Measurements from ENCODE around the gene CYBRD1.
"Not testable (repeated sequence)": the region's sequence is repeated elsewhere in the genome, so short reads cannot be mapped to it uniquely, and the experiment has no call there.

Gene CYBRD1, protein sequence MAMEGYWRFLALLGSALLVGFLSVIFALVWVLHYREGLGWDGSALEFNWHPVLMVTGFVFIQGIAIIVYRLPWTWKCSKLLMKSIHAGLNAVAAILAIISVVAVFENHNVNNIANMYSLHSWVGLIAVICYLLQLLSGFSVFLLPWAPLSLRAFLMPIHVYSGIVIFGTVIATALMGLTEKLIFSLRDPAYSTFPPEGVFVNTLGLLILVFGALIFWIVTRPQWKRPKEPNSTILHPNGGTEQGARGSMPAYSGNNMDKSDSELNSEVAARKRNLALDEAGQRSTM
- 0 to 0.42 (median 0.05) reads per million in 3 experiments for total RNA-seq

DNA sequence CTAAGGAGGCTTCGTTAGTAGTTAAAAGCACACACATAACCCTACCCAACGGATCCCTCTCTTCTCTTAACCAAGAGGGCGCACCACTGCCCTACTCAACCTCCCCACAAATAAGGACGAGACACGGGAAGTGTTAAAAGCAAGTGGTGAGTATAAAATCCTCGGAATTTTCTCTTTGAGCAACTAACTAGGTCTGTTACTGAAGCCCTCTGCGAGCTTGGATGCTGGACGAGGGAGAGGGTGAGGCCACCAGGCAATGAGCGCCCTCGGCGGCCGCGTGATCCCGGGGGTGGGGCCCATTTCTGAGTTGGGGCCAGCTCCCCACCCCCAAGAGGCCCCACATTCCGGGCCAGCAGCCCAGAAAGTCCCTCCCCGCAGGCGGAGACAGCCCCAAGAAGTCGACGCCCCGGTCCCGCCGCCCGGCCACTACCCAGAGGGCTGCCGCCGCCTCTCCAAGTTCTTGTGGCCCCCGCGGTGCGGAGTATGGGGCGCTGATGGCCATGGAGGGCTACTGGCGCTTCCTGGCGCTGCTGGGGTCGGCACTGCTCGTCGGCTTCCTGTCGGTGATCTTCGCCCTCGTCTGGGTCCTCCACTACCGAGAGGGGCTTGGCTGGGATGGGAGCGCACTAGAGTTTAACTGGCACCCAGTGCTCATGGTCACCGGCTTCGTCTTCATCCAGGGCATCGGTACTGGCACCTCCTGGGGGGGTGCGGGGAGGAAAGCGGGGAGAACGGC is at the start of gene CYBRD1:
TSS of gene CYBRD1 (plus strand) at position 423 of the 736 bp plus-strand sequence. CDS start at position 495, 72 bp downstream.
- no peak for DNase-seq

DNA sequence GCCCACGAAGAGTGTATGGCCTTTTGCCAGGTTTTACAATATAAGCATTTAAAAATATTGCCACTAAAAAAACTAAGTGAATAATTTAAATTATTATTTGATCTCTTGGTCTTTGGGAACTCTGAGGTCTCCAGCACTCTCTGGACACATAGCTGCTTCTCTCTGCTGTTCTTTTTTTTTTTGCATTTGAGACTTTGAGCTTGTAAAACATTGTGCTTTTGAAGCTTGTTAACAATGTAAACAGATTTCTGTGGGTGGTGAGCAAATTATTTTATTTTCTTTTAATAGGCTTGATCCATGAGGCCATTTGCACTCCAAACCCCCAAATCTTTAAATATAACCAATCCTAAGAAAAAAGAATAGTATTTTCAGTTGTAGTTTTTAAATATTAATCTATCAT is 46.3 kb upstream of the CYBRD1 start:
- DNase-seq, result no peak

DNA sequence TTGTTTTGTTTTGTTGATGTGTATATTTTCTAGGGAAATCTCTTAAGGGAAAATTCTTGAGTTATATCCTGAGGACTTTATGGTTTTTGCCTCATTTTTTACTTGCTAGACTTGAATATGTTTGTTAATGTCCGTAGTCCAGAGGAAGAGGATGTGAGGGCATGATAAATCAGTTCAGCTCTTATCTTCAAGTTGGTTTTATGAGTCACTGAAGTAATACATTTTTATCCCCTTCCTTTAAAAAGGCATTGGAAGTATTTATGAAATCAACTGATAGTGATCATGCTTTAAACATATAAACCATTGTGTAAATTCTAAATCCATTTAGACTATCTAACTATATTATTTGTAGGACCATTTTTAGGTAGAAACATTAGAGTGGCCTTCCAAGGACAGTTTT is 43.9 kb upstream of the CYBRD1 start:
- no peak for DNase-seq

DNA sequence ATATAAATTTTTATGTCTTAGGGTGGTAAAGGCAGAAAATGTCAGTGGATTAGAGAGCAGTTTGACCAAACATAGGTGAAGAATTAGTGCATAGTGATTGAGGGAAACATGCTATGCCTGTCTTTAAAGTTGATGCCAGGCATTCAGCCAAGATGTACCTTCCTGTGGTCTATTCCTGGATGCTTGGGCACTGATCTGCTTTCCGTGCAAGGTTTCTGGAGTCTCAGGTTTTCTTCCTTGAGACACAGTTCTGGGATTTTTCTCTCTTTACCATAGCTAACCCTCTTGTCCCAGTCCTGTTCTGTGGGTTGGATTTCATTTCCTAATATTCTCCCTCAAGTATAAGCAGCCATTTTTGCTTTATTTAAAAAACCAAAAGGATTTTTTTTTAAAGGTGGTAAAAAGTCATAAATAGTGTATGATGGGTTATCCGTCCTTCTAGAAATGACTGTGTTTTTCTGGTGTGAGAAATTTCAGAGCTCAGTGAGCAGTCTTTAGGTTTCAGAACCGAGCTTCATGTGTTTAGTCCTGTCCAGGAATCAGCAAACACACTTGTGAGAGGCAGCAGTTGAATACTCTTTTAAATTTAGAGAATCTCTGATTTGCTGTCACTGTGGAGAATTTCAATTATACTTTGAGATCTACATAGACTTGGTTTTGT is 43.0 kb upstream of the CYBRD1 start:
- no peak for DNase-seq

DNA sequence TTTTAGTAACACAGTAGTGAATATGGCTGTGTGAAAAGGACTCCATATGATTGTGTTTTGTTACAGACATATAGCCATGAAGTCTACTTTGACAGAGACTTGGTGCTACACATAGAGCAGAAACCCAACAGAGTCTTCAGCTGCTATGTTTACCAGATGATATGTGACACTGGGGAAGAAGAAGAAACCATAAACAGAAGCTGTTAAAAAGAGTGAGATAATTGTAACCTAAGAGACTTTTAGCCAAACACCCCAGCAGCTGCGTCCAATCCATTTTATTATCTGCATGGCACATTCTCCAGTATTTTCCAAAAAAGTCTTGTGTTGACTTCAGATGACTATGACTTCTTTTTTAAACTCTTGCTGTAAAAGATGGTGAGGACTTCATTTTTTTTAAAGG is 41.4 kb upstream of the CYBRD1 start:
- no peak for DNase-seq

DNA sequence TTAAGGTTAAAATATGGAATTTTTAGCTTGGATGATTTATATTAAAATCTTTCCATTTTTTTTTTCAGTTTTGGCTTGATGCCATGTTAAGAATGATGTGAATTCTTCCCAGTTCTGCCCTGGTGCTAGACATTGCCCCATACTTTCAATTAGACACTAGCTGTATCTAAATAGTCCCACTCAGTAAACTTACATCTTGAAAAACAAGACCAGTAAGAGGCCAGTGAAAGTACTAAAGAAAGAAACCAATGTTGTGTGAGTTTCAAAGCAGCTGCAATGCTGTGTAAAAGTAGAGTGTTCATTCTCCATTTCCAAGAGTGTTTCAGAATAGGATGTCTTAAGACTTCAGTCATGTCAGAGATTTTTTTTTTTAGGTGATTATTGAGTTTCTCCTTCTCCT is 40.0 kb upstream of the CYBRD1 start:
- no peak for DNase-seq

DNA sequence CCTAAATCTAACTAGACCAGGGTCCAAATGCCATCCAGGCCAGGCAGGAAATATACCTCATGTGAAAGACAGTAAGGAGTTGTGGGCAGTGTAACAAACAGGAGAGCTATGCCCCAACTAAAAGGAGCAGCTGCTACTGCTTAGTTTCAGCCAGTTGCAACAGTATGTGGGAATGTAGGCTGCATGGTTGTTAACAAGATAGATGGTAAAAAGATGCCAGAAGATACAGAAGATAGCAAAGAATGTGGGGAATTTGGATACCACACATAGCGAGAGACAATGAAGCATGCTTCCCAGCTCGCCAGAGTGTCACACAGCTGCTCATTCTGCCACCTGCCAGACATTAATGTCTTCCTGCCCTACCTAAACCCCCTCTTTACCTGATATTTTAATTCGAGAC is 39.4 kb upstream of the CYBRD1 start:
- no peak for DNase-seq

DNA sequence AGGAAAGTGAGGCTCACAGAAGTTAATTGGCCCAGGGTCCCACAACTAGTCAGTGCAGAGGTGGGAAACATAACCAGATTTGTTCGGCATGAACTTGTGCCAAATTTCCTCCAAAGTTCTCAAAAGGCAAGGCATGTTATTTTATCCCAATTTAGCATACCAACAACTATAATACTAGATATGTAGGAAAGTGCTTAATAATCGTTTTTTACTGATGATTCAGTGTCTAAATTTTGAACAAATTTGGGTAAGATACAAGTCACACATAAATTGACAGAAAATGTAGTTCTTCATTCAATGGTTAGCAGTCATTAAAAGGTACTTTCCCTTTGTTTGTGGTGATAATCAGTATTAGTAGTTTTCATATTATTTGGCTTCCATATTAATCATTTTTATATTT is 38.5 kb upstream of the CYBRD1 start:
- no peak for DNase-seq

DNA sequence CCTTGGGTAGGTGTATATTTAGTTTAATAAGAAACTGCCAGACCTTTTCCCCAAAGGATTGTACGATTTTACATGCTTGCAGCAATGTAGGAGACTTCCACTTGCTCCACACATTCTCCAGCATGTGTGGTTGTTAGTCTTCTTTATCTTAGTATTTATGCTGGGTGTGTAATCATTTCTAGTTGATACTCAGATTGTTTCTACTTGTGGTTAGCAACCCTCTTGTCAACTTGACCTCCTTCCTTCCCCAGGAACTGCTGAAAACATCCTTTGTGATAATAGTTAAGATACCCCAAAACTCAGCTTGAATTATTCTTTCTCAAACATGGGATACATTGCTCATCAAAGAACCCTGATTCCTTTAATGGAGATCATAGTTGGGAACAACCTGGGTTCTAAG is 37.2 kb upstream of the CYBRD1 start:
- no peak for DNase-seq

DNA sequence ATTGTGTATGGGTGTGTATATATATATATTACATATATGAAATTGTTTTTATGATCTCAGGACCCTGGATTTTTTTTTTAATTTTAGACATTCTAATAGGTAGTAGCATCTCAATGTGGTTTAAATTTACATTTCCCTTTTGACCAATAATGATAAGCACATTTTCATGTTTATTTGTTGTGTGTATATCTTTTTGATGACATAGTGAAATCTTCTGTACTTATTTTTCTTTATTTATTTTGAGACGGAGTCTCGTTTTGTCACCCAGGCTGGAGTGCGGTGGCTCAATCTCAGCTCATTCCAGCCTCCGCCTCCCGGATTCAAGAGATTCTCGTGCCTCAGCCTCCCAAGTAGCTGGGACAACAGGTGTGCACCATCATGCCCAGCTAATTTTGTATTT is 35.1 kb upstream of the CYBRD1 start:
- DNase-seq, result no peak

DNA sequence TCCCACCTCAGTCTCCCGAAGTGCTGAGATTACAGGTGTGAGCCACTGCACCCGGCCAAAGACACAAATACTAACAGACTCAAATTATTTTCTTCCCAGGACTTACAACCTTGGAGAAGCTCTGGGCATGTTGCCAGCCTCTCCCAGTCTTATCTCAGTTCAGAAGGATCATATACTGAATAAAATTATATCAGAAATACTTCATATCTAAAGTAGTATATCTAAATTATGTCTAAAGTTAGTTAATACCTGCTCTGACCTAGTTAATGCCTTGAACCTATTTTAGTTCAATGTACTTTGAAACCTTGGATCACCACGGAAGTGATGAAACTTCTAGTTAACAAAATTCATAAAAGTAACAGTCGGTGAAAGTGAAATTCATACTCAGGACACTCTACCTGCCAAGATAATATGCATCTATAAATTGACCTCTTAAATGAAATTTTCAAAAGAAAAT is 34.4 kb upstream of the CYBRD1 start:
- DNase-seq, result no peak

DNA sequence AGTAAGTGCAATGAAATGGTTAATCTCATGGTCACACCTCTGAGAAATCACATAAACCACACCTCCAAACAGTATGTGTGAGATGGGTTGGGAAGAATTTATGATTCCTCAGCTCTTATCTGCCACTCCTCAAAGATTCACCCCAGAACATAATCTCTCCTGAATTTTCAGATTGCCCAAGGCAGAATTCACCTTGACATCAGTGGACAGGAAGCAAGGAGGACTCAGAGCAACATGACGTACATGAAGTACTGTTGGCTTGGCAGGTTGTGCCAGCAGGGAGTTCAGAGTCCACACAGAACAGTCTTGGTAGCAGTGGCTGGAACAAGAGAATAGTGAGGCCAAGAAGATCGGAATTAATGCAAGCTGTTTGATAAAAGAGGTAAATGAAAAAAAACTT is 31.7 kb upstream of the CYBRD1 start:
- DNase-seq, result no peak

DNA sequence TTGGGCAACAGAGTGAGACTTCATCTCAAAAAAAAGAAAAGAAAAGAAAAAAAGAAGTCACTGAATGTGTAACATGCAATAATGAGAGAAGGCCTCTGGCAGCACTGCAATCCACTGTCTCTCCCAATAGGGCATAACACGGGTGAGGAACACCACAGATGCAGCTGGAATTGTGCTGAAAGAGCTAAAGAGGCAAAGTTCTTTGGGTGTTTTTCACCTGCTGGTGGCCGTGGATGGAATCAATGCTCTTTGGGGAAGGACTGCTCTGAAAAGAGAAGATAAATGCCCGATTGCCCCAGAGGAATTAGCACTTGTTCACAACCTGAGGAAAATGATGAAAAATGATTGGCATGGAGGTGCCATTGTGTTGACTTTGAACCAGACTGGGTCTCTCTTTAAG is 31.0 kb upstream of the CYBRD1 start:
- no peak for DNase-seq

DNA sequence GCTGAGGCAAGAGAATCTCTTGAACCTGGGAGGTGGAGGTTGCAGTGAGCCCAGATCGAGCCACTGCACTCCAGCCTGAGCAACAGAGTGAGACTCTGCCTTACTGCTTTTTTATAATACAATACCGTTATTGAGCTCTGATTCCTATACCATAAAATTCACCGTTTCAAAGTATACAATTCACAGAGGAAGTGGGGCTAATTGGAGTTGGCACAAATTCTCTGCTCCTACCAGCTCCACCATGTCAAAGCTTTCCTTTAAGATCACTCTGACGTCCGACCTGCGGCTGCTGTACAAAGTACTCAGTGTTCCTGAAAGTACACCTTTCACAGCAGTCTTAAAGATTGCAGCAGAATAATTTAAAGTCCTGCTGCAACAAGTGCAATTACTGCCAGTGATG is 29.6 kb upstream of the CYBRD1 start:
- DNase-seq, result no peak

DNA sequence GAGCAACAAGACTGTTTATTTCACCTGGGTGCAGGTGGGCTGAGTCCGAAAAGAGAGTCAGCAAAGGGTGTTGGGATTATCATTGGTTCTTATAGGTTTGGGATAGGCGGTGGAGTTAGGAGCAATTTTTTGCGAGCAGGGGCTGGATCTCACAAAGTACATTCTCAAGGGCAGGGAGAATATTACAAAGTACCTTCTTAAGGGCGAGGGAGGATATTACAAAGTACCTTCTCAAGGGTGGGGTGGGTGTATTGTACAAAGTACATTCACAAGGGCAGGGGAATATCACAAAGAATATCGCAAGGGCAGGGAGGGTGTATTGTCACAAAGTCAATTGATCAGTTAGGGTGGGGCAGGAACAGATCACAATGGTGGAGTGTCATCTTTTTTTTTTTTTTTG is 24.6 kb upstream of the CYBRD1 start:
- DNase-seq, result not testable (repeated sequence)

DNA sequence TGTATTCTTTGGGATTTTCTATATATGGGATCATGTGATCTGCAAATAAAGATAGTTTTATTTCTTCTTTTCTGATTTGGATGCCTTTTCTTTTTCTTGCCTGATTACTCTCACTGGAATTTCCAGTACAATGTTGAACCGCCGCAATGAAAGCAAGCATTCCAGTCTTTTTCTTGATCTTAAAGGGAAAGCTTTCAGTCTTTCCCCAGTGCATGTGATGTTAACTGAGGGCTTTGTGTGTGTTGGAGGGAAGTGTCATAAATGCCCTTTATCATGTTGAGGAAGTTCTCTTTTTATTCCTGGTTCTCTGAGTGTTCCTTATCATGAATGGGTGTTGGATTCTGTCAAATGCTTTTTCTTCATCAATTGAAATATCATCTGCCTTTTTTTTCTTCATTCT is 16.9 kb upstream of the CYBRD1 start:
- no peak for DNase-seq

DNA sequence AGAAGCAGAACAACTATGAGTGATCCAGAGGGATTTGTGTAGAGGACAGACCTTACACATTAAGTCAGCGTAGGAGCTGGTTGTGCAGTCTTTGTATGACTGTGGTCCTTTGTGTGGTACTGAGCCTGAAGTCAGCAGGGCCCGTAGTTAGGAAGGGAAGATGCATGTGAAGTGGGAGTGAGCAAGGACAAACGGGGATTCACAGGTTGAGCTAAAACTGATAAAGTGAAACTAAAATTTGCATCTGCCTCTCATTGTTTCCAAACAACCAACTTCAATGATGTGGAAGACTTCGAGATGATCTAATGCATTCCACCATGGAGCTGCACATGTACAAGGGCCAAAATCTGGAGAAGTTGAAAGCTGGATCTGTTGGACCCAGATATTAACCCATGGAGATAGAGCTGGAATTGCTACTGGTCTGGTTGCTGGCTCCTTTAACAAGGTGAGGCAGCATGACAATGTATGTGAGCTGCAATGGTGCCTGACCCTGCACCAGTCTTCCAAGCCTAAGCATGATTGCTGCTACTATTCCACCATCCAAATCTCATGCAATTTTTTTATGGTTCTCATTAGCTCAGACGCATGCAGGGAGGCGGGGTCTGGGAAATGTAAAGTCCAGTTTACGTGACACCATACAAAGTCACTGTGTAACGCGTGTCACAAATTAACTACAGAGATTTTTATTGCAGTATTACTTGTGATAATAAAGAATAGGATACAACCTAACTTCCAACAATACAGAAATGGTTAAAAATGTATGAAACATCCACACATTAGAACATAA is 12.1 kb upstream of the CYBRD1 start:
- DNase-seq, result no peak

DNA sequence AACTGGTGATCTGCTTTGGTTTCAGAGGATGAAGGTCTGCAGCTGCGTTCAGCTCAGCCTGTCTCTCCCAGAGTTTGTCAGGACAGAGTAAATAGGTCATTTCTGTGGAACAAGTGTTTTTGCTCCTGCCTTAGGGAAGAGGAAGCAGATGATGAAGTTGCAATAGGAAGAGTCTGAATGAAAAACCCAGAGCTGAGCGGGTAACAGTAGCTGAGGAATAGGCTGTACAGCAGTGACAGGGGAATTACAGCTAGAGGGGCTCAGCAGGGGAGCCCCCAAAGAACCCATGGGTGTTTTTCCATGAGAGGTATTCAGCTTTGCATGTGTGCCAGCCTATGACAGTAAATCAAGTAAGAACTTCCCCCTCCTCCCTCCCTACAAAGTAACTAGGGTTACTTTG is 10.3 kb upstream of the CYBRD1 start:
- DNase-seq, result no peak

DNA sequence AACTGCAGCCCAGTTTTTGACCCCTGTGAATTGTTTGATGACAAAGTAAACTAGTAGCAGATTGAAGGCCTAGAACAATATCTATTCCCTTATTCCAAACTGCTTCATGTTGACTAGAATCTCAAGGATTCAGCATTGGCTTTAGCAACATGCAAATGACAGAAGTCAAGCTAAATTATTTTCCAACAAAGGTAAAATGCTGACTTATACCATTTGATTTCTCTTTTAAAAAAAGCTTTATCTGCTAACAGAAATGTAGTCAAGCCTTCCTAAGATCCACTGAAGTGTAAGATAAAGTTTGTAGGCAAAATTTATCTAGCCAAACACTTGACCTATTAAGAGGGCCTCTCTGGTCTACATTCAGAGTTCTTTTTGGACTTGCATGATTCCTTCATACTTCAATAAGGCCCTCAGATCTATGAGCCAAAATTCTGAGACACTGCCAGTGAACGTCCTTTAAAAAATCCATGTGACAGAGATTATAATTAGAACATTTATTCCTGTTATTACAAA is 9.5 kb upstream of the CYBRD1 start:
- DNase-seq, result no peak

DNA sequence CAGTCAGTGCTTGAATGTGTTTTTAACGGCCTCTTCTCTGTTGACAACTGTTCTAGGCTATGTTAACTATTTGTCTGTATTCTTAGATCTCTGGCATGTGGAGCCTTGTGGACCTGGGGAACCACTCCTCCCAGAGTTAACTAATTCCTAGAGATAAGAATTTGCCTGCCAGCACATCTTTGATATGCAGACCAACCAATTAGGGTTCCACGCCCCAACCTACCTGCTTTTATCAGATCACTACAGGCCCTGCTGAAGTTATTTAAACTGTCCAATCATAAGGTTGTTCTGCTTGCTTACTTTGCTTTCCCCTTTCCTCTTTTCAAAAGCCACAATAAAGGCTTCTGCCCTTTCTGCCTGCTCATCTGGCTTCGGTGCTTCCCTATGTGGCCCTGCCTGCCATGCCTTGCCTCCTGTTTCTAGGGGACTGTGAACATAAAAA is 8.5 kb upstream of the CYBRD1 start:
- no peak for DNase-seq

DNA sequence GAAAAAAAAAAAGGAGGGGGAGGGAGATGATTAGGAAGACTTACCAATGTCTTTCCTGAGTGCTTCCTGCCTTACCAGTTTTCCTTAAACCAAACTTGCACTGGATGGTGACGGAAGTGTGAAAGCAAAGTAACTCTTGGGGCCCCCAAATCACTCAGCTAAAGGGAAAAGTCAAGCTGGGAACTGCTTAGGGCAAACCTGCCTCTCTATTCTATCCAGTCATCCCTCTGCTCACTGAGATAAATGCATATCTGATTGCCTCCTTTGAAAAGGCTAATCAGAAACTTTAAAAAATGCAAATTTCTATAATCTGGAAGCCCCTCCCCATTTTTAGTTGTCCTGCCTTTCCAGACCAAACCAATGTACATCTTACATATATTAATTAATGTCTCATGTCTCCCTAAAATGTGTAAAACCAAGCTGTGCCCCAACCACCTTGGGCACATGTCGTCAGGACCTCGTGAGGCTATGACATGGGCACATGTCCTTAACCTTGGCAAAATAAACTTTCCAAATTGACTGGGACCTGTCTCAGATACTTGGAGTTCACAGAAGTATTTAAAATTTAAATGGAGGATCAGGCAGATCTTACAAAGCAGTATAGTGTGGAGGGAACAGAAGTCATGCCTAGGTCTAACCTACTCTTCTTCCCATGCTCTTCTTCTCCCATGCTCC is 7.2 kb upstream of the CYBRD1 start:
- no peak for DNase-seq

DNA sequence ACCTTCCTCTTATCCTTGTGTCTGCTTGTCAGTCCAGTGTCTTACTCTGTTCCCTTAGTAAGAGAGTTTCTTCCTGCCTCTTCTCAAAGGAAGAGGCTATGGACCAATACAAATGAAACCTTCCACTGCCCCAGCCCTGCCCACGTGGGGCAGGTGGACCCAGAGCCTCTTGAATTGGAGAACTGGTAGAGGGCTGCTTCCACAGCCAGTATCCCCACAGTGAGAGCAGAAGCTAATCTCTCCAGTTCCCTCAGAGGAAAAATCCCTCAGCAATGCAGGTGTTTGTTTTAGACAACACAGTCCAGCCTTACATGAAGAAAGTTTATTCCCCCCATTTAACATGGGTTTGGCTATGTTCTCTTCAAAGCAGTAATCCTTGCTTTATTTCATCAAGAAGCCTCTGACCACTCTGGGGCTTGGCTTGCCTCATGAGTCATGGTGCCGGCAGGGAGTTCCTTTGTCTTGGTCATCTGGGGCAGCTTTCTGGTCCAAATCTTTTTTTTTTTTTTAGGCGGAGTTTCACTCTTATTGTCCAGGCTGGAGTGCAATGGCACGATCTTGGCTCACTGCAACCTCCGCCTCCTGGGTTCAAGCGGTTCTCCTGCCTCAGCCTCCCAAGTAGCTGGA is 6.5 kb upstream of the CYBRD1 start:
- DNase-seq, result no peak

Data from central memory CD4-positive, alpha-beta T cell (primary cell).